GM12874 (cell line): ENCODE data around the gene VDAC2.

Experiments
- TF ChIP-seq, protein P1 (sequence below): IDR thresholded peaks from 2 replicates; pipeline ENCODE4 v1.5.1; 2011; ENCODE audit warnings: low read depth, mild to moderate bottlenecking, control low read depth, low read length, moderate library complexity; ENCODE audit not compliant: insufficient read depth

Gene VDAC2

DNA sequence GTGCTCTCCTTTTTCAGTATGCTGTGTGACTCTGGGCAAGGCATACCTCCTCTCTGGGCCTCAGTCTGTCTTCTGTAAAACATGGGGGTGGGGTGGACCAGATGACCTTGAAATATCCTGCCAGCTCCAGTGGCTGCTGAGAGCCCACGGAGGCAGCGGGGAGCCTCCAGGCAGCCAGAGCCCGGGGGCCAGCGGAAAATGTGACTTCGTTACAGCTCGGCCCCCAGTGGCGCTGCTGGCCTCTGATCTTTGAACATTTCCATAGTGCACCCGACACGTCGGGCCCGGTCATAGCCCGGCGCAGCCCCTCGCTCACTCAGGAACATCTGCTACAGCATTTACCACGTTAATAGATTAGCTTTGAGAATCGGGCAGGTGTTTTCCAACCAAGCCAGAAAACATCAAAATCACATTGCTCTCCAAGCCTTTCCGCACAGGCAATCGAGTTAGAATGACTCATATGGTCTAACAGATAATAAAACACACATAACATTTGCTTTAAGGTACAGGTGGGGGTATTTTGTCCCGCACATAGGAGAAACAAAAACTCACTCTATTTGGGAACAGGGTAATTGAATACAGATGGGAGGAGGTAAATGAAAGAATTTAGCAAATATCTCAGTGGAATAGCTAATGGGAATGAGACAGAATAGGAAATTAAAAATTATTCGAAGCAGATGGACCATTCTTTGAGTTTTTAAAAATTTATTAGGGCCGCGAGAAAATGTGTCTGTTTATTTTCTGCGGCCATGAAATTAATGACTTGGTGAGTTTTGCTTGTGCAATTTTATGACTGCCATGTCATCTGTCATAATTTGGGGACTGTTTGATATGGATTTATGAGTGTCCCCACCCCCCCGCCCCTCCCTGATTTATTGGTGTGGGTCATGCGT is 51.5 kb downstream of the VDAC2 start:
- TF ChIP-seq, protein P1, sequence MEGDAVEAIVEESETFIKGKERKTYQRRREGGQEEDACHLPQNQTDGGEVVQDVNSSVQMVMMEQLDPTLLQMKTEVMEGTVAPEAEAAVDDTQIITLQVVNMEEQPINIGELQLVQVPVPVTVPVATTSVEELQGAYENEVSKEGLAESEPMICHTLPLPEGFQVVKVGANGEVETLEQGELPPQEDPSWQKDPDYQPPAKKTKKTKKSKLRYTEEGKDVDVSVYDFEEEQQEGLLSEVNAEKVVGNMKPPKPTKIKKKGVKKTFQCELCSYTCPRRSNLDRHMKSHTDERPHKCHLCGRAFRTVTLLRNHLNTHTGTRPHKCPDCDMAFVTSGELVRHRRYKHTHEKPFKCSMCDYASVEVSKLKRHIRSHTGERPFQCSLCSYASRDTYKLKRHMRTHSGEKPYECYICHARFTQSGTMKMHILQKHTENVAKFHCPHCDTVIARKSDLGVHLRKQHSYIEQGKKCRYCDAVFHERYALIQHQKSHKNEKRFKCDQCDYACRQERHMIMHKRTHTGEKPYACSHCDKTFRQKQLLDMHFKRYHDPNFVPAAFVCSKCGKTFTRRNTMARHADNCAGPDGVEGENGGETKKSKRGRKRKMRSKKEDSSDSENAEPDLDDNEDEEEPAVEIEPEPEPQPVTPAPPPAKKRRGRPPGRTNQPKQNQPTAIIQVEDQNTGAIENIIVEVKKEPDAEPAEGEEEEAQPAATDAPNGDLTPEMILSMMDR: no peak

DNA sequence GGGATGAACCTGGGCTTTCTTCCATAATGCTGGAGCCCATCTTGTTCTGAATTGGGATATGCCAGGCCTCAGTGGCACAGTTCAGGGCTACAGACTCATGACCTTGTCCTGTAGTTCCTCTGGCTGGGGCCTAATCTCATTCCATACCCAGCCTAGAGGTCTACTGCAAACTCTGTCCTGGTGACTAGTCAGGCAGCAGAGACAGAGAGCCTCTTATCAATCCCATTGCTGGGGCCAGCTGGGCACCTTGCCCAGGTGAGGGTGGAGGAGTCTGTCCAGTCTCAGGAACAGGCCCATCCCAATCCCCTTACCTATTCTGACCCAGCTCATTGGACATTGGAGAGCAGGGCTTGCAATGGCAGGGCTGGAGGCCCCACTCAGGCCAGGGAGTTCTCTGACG is 53.2 kb downstream of the VDAC2 start:
- TF ChIP-seq, protein P1: no peak

DNA sequence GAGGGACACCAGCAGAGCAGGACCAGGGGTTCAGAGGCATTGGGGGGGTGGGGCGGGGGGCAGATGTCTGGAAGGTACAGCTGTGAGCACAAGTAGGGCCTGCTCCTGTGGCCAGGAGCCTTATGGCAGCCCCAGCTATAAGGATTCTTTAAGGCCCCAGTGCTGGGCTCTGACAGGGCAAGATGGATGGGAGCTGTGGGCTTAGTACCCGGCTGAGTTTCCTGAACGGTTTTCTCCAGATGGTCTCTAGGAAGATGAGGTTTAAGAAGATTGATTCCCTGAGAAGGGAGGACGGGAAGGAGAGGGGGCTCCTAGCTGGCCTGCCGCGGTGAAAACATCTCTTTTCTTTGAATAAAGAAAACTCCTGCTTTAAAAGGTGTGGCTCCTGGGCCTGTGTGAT is 55.3 kb downstream of the VDAC2 start:
- TF ChIP-seq, protein P1: no peak

DNA sequence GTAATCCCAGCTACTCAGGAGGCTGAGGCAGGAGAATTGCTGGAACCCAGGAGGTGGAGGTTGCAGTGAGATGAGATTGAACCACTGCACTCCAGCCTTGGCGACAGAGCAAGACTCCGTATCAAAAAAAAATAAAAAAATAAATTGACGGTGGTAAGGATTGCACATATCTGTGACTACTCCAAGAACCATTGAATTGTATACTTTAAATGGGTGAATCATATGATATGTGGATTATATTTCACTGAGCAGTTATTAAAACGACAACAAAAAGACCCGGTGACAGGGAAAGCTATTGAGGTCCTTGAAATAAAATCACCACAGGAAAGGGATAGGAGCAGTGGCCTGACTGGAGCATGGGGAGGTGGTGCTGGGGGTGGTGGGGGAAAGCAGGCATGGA is 56.3 kb downstream of the VDAC2 start:
- TF ChIP-seq, protein P1: no peak

DNA sequence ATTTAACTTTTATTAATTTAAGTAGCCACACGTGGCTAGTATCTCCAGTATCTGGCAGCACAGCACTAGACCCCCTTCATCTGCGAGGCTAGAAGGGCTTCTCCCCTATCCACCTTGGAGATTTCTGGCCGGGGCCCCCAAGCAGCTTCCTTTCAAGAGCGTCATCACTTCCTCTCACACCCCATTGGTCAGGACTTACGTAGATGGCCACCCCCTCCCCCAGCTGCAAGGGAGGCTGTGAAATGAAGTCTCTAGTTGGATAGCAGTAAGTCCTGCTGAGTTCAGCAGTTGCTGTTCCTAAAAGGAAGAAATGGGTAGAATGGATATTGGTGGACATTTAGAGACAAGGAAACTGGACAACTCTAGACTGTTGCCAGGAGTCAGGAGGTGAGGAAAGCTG is 59.0 kb downstream of the VDAC2 start:
- TF ChIP-seq, protein P1: no peak

DNA sequence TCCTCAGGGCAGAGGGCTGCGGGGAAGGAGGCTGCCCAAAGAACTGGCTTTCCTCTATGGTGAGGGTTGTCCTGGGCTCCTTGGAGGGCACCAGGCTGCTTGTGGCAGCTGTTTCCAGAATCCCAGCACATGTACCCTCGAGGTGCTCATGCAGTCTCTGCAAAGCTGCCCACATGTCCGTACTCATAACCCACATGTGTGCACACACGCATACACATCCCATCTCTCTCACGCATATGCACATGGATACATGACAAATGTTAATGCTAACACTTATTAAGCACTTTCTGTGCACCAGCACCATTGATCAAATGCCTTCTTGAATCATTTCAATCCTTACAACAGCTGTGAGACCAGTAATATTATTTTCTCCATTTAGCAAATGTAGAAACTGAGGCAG is 61.5 kb downstream of the VDAC2 start:
- TF ChIP-seq, protein P1: no peak

DNA sequence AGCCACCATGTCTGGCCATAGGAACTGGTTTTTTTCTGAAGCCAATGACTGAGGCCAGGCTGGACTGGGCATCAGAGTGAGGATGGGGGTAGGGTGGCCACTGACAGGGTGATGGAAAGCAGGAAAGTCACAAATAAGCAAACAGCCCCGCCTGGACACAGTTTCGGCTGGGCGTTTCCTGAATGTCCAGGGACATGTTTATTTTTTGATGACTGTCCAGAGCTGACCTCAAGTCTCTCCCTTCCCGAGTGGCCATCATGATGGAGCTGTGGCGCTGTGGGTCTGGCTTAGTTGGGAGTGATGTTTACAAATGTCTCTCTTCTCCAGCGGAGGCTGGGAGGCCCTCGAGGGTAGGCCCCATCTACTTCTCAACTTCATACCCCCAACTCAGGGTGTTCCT is 62.3 kb downstream of the VDAC2 start:
- TF ChIP-seq, protein P1: no peak
